Fibroblast of skin of abdomen (primary cell): ENCODE measurements around the gene PDZD2.
A peak's percentile ranks its signal among the peaks of the same experiment; 100 is the strongest.
"Not testable (repeated sequence)": the region's sequence is repeated elsewhere in the genome, so short reads cannot be mapped to it uniquely, and the experiment has no call there.

ENCODE experiments used
- DNase-seq: peaks from one replicate; pipeline ENCODE4 v3.0.0-alpha.2; 2013

Gene PDZD2

DNA sequence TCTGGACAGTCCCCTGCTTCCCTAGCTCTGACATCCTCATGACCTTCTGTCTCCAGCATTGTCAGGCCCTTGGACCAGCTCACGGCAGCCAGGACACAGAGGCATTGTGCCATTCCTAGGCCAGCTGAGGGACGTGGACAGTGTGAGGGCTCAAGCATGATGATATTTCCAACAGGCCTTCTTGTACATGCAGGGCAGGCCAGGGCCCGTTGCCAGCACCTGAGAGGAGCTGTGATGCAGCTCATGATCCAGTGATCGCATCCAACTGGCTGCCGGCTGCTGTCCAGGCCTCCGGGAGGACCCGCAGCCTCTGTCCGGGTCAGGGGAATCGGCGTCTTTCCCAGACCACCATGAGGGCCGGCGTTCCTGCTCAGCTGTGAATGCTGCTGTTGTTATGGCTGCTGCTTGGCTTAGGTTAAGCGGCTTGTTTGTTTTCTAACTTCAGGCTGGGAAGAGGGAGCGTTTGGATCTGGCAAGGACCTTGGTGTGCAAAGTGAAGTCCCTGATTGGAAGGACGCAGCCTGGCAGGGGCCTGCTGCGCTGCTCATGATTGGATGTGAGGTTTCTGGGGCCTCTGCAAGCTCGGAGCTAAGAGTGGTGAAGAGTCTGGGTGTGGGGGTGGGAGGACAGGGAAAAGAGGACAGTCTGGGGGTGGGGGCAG lies 53.8 kb downstream of the PDZD2 start:
- DNase-seq = no peak

DNA sequence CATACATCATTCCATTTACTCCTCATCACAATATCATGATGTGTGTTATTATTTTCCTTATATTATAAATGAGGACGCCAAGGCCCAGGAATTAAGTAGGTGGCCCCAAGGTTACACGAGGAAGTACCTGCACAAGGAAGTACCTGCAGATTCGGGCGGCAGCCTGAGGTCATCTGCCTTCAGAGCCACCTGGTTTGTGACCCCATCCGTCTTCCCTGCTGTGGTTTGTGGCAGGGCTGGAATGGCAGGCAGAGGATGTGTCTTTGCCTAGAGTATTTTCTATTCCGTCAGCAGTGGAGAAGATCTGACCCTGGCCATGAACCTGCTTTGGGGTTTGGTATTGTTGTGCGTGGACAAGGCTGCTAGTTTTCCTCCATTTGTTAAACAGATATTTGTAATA lies 59.7 kb downstream of the PDZD2 start:
- no peak for DNase-seq

DNA sequence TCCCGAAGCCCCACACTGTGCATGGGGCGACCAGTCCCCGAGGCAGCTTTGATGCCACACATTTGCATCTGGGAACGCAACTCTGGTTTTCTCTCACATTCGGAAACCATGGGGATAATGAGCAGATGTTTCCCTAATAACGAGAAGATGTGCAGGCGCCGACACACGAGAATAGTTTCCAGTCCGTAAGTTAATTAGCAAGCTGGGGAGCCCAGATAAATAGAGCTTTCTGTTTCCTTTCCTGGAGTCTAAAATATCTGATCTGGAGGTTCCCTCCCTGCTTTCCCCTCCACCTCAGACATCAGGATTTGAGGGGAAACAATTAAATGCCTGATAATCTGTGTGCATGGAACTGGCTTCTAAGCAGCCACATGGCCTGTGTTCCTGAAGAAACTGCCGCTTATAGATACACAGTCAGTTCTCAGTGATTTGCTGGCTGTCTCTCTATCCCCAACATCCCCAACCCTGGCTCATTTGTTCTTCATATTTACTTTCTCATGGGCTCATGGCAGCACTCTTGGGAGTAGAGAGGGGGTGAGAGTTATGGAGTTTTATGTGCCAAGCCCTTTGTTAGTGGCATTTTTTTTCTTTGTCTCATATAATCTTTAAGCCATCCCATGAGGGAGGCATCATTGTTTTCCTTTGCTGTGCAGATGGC lies 62.8 kb downstream of the PDZD2 start:
- no peak for DNase-seq

DNA sequence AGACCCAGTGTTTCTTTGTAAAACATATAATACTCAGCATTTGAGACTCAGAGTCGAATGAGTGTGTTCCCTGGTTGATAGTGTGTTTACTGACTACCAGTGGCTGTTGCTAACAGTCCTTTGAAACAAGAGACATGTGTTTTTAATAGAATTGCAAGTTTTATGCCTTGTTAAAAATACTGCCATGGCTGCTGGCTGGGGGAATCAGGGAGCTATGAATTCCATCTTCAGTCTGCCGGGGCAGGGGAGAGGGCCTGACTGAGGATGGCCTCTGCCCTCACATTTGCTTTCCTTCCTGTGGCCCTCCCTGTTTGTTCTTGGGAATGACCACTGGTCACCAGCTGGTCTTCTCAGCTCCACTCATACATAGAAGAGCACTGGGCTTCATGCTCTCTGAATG lies 63.8 kb downstream of the PDZD2 start:
- peak; percentile 3 for DNase-seq

DNA sequence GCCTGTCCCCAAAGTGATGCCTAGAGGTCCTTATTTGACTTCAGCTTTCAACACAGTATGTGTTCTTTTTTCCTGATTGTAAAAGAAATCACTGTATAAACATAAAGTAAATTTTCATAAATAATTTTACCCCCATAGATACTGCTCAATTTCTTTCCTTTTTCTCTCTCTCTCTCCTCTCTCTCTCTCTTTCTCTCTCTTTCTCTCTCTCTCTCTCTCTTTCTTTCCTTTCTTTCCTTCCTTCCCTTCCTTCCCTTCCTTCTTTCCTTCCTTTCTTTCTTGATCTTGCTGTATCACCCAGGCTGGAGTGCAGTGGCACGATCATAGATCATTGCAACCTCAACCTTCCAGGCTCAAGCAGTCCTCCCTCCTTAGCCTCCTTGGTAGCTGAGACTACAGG lies 64.8 kb downstream of the PDZD2 start:
- no peak for DNase-seq

DNA sequence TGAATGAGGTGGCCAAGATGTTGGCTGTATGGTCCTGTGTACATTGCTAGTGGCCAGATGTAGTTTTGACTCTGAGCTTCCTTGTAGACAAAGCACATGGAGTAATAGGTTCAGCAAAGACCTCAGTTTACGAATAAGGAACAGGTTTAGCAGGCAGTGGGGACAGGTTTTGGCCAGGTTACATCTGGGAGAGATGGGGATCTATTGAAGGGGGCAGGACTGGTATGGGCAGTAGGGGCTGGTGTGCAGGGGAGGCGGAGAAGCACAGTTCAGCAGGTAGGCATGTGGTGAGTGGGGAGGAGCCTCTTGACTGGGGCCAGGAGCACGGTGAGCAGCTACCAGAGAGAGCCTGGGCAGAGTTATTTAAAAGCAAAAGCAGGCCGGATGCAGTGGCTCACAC lies 67.3 kb downstream of the PDZD2 start:
- DNase-seq = no peak

DNA sequence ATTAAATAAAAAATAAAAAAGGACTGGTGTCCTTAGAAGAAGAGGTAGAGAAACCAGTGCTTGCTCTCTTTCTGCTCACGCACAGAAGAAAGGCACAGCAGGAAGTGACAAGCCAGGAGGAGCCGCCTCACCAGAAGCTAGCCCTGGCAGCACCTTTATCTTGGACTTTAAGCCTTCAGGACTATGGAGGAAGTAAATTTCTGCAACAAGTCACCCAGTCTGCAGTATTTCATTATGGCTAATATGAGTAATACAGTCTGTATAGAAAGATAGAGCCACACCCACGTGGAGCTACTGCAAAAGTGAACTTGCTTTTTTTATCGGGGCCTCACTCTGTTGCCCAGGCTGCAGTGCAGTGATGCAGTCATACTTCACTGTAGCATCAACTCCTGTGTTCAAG lies 68.4 kb downstream of the PDZD2 start:
- no peak for DNase-seq

DNA sequence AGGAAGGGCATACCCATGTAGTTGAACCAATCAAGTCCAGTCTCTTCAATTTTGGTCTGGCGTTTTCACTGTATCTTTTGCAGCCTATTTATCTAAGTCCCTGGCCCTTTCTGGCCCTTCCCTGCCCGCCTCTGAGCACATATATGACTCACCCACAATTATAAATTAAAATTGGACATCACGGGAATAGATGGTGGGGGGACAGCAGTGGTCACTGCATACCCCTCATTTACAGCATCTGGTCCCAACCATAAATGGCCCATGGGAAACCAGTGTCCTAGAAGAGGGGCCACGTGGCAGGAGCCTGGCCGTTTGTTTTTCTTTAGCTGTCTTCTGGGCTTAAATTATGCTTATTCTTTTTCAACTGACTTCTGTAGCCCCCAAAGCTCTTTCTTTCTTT lies 69.2 kb downstream of the PDZD2 start:
- DNase-seq = no peak

DNA sequence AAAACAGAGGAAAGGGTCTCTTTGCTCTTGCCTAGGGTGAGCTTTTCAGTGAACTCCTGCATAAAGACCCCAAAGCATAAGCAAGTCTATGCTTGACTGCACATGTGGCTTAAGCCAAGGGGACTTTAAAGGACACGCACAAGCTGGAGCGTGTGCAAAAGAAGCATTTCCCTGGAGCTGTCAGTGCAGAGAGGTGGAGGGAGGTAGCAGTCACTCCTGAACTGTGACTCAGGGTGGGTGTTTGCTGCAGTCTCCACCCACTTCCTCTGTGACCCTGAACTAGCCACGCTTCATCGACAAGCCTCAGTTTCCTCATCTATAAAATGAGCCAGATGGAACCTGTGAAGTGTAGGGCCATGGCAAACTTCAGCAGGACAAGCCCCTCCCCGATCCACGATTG lies 72.4 kb downstream of the PDZD2 start:
- DNase-seq = no peak

DNA sequence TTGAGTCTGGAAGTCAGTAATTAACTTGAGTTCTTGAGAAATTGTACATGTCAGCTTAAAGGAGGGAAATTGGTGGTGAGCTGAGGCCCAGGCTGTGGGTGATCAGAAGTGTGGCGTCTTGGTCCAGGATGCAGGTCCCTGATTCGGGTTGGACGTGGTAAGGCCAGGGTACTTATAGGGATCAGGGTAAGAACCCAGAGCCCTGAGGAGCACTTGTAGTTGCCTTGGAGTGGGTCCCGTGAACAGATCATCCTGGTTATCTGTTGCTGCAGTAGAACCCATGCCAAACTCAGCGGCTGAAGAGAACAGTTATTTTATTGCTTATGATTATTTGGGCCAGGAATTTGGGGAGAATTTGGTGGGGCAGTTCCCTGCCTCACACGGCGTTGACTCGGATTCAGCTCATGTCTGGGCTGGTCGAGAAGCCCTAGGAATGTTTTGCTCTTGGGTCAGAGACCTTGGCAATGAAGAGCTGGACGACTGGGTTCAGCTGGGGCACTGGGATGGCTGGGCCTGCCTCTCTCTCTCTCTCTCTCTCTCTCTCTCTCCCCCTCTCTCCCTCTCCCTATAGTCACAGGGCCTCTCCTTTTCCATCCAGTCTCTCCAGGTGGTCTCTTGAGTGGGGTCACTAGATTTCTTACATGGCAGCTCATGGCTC lies 73.1 kb downstream of the PDZD2 start:
- DNase-seq = no peak

DNA sequence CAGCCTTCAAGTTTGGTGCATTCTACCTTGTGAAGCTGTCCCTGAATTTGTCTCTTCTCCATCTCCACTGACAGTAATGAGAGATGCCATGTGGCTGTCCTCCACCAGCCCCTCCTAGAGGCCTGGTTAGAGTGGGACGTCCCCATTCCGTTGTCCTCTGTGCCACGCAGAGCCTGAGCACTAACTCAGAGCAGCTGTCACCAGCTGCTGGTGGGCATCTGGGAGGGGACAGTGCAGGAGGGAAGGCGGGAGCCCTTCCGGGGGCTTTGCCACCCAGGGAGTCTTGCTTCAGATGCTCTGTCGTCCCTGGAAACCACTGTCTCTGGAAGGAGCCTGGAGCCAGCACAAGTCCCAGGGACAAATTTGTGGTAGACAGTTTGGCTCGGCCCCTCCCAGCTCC lies 78.6 kb downstream of the PDZD2 start:
- DNase-seq = no peak

DNA sequence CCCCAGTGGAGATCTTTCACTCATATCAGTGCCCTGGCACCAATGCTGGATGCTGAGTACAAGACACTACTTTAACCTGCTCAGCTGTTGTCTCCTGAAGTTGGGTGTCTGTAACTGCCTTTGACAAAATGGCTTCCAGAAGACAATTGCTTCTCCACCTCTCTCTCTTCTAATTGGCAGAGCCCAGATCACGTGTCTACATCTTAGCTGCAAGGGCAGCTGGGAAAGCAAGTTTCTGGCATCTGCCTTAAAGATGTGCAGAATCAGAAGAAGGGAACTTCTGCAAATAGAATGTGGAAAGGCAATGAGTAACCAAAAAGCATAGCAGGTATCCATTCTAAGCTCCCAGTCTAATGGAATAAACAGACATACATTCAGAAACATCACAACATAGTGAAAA lies 81.1 kb downstream of the PDZD2 start:
- DNase-seq = no peak

DNA sequence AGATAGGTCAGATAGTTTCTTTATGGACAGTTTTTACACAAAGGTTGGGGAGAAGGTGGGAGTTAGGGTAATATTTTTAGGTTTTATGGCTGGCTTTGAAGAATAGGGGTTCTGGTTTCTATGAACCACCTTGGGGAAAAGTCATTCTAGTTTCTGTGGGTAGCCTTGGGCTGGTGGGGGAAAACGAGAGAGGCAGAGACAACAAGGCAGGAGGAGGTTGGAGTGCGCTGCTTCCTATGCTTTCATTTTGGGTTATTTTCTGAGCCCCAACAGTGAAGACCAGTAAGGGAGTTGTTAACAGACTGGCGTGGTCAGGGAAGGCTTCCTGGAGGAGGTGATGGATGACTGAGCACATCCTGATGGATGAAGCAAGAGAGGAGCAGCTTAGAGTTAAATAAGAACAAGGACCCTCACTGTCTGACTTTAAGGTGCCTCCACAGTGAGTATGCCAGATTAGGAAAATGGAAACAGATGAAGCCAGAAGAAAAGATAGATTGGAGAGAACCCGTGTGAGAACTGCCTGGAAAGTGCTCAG lies 81.9 kb downstream of the PDZD2 start:
- DNase-seq = no peak

DNA sequence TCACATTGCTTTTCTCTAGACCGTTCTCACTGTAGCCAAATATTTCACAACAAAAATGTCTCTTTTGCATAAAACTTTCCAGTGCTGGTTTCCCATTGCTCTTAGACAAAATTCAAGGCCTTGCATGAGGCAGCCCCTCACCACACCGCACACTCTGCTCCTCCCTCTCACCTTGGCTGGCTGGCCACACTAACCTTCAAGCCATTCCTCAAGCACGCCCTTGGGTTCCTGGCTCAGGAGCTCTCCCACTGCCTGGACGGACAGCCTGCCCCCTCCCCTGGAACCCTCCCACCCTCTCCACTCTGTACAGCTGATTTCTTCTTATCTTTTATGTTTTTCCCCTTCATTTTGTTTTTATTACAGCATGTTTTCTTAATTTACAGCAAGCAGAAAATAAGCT lies 83.2 kb downstream of the PDZD2 start:
- DNase-seq = no peak

DNA sequence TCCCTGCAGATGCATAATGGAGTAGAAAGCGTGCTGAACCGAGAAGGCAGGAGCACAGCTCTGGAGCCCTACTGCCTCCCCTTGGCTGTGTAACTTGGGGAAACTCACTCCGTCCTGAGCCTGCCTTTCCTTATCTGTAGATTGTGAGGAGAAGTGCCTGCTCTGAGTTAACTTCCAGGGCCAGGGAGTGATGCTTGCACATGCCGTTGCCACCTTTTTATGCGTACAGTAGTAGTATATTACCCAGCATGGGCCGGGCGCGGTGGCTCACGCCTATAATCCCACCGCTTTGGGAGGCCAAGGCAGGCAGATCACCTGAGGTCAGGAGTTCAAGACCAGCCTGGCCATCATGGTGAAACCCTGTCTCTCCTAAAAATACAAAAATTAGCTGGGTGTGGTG lies 87.1 kb downstream of the PDZD2 start:
- DNase-seq = no peak

DNA sequence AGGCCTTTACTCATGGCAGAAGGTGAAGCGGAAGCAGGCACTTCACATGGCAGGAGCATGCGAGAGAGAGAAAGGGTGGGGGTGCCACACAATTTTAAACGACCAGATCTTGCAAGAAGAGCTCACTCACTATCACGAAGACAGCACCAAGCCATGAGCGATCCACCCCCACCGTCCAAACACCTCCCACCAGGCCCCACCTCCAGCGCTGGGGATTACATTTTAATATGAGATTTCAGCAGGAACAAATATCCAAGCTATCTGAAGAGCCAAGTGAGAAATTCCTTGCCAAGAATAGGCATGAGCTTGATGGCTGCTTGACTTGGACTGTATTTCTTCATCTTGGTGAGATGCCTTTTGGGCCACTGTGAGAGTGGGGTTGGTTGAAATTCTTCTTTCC lies 88.0 kb downstream of the PDZD2 start:
- DNase-seq = no peak

DNA sequence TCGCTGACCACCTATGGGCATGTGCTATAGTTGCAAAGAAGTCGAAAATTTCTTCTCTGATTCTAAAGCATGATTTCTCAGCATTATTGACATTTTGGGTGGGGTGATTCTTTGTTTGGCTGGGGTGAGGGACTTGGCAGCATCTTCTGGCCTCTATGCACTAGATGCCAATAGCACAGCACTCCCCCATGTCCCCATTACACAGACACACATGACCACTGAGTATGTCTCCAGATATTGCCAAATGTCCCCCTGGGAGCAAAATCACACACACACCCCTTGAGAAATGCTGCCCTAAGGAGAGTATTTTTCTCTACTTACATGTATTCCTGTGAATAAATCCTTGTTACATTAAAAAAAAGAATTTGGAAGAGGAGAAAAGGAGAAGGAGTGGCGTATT lies 89.1 kb downstream of the PDZD2 start:
- DNase-seq = no peak

DNA sequence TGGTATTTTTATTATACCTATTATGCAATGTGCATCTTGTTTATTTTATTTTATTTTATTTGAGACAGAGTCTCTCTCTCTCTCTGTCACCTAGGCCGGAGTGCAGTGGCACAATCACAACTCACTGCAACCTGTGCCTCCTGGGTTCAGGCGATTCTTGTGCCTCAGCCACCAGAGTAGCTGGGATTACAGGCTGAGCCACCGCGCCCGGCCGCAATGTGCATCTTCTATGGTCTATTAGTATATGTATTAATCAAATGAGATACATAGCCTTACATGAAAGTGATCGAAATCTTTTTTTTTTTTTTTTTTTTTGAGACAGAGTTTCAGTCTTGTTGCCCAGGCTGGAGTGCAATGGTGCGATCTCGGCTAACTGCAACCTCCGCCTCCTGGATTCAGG lies 89.9 kb downstream of the PDZD2 start:
- not testable (repeated sequence) for DNase-seq

DNA sequence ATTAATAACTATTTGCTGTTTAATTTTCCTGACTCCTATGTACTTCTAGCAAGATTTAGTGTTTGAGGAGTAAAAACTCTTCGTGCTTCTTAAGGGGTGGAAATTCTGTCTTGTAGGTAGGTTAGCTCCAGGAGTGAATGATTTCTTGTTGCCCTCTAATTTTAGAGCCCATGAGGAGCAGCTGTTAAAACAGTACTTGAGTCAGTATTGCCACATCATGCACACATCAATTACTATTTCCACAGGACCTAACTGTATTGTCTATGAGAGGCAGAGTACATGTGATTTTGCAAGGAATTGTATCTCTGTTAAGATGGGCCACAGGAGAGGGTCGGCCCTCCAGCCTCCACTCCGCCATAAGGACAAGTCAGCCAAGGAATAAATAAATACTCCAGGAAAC lies 91.2 kb downstream of the PDZD2 start:
- no peak for DNase-seq

DNA sequence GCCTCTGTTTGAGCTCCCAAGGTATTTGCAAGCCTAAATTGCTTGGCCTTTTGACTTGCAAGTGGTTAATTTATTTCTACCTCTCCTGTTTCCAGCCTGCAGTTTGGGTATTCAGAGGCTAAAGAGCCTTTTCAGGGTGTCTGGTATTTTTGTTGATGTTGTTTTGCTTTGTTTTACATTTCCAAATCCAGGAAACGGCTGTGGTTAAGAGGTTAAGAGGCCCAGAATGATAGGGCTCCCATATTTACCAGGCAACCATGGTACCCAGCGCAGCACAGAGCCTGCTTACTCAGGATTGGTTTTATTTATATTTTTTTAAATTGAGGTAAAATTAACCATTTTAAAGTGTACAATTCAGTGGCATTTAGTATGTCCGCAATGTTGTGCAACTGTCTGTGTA lies 92.1 kb downstream of the PDZD2 start:
- no peak for DNase-seq

DNA sequence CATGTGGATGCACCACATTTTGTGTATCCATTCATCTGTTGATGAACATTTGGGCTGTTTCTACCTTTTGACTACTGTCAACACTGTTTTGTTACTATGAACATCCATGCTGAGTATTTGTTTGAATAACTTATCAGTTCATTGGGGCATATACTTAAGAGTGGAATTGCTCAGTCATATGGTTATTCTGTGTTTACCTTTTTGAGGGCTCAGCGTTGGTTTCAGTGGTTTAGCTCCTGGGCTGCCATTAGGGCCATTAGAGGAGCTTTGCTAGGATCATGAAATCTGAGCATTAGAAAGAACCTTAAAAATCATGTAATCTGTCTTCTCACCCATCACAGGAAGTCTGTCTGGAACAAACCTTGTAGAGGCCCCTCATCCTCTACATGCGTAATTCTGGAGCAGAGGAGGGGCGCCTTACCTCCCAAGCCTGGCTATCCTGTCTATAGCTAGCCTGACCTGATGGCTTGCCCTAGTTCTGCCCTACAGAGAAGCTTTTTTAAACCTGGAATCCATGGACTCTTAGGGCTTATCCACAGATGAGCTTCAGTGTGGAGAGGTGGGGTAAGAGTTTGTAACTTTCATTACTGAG lies 92.9 kb downstream of the PDZD2 start:
- no peak for DNase-seq

DNA sequence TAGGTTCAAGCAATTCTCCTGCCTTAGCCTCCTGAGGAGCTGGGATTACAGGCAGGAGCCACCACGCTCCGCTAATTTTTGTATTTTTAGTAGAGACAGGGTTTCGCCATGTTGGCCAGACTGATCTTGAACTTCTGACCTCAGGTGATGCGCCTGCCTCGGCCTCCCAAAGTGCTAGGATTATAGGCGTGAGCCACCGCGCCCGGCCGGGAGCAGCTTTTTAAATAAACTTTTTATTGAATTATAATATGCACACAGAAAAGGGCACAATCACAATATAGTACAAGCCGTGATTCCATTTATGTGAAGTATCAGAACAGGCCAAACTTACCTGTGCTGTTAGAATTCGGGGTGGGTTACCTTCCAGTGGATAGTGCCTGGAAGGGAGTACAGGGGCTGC lies 93.9 kb downstream of the PDZD2 start:
- DNase-seq = not testable (repeated sequence)

DNA sequence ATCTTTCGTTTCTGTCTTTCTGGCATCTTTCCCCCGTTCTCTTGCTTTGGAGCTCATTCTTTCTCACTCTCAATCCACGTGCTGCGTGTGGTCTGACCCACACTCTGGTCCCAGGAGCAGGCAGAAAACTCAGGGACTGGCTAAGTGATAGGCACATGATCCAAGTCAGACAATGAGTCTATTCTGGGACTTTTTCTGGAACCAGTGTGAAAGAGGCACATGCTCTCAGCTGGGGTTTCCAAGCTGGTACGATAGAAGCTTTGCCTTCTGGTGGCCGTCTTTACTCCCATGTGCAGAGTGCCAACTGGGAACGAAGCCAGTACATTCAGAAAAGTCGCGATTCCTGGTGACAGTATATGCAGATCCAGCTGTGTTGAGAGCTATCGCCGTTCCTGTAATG lies 94.4 kb downstream of the PDZD2 start:
- DNase-seq = no peak

DNA sequence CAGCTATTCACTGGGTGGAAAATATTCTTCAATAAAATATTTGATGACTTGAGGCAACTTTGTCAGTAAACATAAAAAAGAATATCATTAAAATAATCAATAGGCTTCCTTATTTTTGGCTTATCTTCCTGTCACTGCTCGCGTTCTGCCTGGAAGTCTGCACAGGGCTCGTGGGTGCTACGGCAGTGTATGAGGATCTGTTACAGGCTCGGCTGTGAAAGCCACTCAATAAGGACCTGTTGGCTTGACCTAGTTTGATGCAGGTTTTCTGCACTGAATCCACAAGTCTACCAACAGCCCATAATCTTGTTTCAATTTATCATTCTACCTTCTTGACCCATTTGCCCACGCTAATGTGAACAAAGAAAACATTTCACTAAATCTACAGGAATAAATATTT lies 97.2 kb downstream of the PDZD2 start:
- no peak for DNase-seq
